ENCODE results near the gene ALG6. TPM values are rescaled to one million over a fixed set of nuclear protein-coding genes. Genes with fewer than 3 reads are reported as not detected.

The ALG6 gene
- 11.1 TPM for polyA plus RNA-seq (2013, experiment 1 of 2)
- 10.5 TPM for polyA plus RNA-seq (2013, experiment 2 of 2)

DNA sequence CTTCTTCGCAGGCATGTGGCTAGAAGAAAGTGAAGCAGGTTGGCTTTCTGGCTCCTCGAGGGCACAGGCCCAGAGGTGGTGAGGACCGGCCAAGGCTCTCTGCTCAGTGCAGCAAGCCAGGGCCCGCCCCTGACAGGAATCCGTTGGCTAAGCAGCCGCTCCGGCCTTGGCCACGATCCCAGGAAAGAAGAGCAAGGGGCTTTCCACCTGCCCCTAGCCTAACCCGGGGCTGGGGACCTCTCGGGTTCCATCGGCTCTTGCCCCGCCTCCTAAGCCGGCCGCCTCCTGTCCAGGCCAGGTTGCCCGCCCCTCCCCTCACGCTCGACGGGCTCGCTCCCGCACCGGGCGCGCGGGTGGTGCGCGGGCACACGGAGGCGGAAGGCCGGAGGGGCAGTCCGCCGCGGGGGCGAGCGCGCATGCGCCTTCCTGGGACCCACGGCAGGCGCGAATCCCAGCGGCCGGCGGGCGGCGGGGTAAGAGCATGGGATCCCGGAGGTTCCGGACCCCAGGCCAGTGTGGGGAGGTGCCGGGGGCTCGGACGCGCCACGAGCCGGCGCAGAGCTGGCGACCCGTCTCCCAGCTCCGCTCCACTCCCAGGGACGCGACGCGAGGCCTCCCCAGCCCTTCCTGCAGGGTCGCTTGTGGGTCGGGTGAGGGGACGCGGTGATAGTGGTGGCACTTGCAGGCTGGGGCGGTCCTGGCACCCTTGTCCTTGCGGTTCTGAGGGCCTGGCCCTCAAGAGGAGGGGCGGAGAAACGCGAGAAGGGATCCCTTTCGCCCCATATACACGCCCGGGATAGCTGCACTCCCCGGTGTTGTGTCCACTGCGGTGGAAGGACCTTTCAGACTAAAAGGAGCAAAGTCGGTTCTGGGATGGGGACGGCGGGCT, at the start of gene ALG6:
TSS of gene ALG6 (plus strand) at position 413 of the 889 bp plus-strand sequence. CDS start 3,351 bp downstream, outside the sequence.
- H3K27ac ChIP-seq (ENCODE audit: low read depth, low read length): no peak within 1 kb of the TSS

DNA sequence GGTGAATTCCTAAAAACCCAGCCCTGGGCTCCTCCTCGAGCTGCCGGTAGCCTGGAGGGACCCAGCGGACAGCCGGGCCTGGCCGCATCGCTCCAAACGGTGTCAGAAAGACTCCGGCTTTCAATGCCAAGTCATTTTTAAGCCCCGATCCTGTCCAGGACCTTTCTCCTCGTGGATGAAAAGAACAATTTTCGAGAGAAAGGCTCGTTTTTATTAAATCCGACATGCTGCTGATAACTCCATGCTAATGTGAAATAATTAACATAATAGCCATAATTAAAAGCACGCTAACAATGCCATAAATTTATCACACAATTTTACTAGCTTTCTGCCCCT, 49.6 kb upstream of the ALG6 start:
- no peak overlapping the region for H3K4me3 ChIP-seq (ENCODE audit: low read length)
- H3K79me1 ChIP-seq (ENCODE audit: low read length): no peaks in the 10 kb centered on the region
- H3K9ac ChIP-seq (ENCODE audit: low read length): peak overlapping the region; percentile 2
- H2AK5ac ChIP-seq (ENCODE audit: low read length): no peak overlapping the region
- no peak overlapping the region for H3K4ac ChIP-seq (ENCODE audit: low read depth, low read length)
- DNase-seq: no peak
- H3K36me3 ChIP-seq (ENCODE audit: control insufficient read depth, insufficient read depth, low read length): no peaks in the 10 kb centered on the region
- H4K5ac ChIP-seq (ENCODE audit: low read length): no peak overlapping the region
- H4K8ac ChIP-seq (ENCODE audit: low read depth, low read length): no peak overlapping the region
- H2BK5ac ChIP-seq (ENCODE audit: low read length): no peak overlapping the region
- no peak overlapping the region for H3K23ac ChIP-seq (ENCODE audit: low read length)
- H3K27ac ChIP-seq (ENCODE audit: low read depth, low read length): no peak overlapping the region
- peaks cover 37% of the 10 kb centered on the region for H3K27me3 ChIP-seq (ENCODE audit: insufficient read depth, low read length, poor library complexity)
- H2BK120ac ChIP-seq (ENCODE audit: low read depth, low read length): no peak overlapping the region
- WGBS (ENCODE audit: extremely low coverage, insufficient coverage, low lambda C conversion rate): no CpG with 5 or more reads among the region's 14 CpGs
- no peak overlapping the region for H3K56ac ChIP-seq (ENCODE audit: low read length)
- peaks cover 2% of the 10 kb centered on the region for H3K4me1 ChIP-seq (ENCODE audit: control insufficient read depth, low read depth, low read length)
- peak overlapping the region; percentile 68 for H3K4me2 ChIP-seq (ENCODE audit: low read length)
- H3K79me2 ChIP-seq (ENCODE audit: control insufficient read depth, insufficient read depth, low read length): no peaks in the 10 kb centered on the region
- H2BK15ac ChIP-seq (replicated peaks; ENCODE audit: low read depth): no peak overlapping the region
- no peak overlapping the region for H3K18ac ChIP-seq (ENCODE audit: low read length)

More for the DNA sequence above, at the start of gene ALG6:
- H3K4ac ChIP-seq (ENCODE audit: low read depth, low read length): no peak within 1 kb of the TSS
- DNase-seq: peak; percentile 97
- H3K18ac ChIP-seq (ENCODE audit: low read length): no peak within 1 kb of the TSS
- peak within 1 kb of the TSS; percentile 91 for H2BK5ac ChIP-seq (ENCODE audit: low read length)
- WGBS (ENCODE audit: extremely low coverage, insufficient coverage, low lambda C conversion rate): no CpG with 5 or more reads among the region's 77 CpGs
- H3K4me3 ChIP-seq (ENCODE audit: low read length): peak within 1 kb of the TSS; percentile 86
- H3K79me2 ChIP-seq (ENCODE audit: control insufficient read depth, insufficient read depth, low read length): no peaks in the 10 kb centered on the region
- H3K4me1 ChIP-seq (ENCODE audit: control insufficient read depth, low read depth, low read length): no peaks in the 10 kb centered on the region
- no peak within 1 kb of the TSS for H4K8ac ChIP-seq (ENCODE audit: low read depth, low read length)
- H3K4me2 ChIP-seq (ENCODE audit: low read length): peak within 1 kb of the TSS; percentile 92
- no peak within 1 kb of the TSS for H4K5ac ChIP-seq (ENCODE audit: low read length)
- H2BK120ac ChIP-seq (ENCODE audit: low read depth, low read length): no peak within 1 kb of the TSS
- no peaks in the 10 kb centered on the region for H3K27me3 ChIP-seq (ENCODE audit: insufficient read depth, low read length, poor library complexity)
- no peak within 1 kb of the TSS for H2AK5ac ChIP-seq (ENCODE audit: low read length)
- no peak within 1 kb of the TSS for H2BK15ac ChIP-seq (replicated peaks; ENCODE audit: low read depth)
- H3K36me3 ChIP-seq (ENCODE audit: control insufficient read depth, insufficient read depth, low read length): no peaks in the 10 kb centered on the region
- peak within 1 kb of the TSS; percentile 100 for H3K56ac ChIP-seq (ENCODE audit: low read length)
- peak within 1 kb of the TSS; percentile 81 for H3K23ac ChIP-seq (ENCODE audit: low read length)
- no peaks in the 10 kb centered on the region for H3K79me1 ChIP-seq (ENCODE audit: low read length)
- H3K9ac ChIP-seq (ENCODE audit: low read length): peak within 1 kb of the TSS; percentile 98

DNA sequence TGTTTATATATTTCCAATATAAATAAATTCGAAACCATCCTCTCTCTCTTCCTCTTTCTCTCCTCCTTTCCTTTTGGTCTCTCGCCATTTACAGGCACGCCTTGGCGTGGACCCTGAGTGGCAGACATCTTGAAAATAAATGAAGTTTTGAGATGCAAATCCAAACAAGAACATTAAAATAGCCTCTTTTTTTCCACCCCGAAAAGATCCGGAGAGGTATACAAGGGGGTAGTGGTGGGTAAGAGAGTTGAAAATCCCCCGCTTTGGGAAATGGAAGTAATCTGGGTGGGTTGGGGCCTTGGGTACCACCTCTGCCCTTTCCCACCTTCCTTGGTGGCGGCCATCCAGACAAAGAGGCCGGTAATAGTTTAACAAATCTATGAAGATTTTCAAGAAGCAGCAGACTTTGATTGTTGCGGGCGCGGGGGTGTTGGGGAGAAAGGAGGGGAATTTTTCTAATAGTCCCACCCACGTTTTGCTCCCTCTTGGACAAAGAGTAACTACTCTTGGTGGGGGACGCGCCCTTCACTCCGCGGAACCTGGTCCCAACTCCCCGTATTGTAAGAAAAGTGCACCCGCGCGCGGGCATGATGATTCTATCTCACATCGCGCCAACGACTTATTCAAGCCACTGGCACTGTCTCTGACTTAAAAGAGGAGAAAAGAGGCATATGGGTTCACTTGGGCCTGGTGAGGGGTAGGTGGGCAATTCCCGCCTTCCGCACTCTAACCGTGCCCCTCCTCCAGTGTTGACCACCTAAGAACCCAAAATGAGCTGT, 49.0 kb upstream of the ALG6 start:
- peaks cover 43% of the 10 kb centered on the region for H3K27me3 ChIP-seq (ENCODE audit: insufficient read depth, low read length, poor library complexity)
- H3K9ac ChIP-seq (ENCODE audit: low read length): no peak overlapping the region
- no peaks in the 10 kb centered on the region for H3K79me1 ChIP-seq (ENCODE audit: low read length)
- H3K4me1 ChIP-seq (ENCODE audit: control insufficient read depth, low read depth, low read length): peaks cover 2% of the 10 kb centered on the region
- no peak overlapping the region for H2BK120ac ChIP-seq (ENCODE audit: low read depth, low read length)
- no peak overlapping the region for H4K5ac ChIP-seq (ENCODE audit: low read length)
- H3K4me2 ChIP-seq (ENCODE audit: low read length): no peak overlapping the region
- no peaks in the 10 kb centered on the region for H3K79me2 ChIP-seq (ENCODE audit: control insufficient read depth, insufficient read depth, low read length)
- no peak overlapping the region for H3K56ac ChIP-seq (ENCODE audit: low read length)
- H2BK15ac ChIP-seq (replicated peaks; ENCODE audit: low read depth): no peak overlapping the region
- no peak overlapping the region for H3K18ac ChIP-seq (ENCODE audit: low read length)
- no peak overlapping the region for H3K27ac ChIP-seq (ENCODE audit: low read depth, low read length)
- no peak overlapping the region for H3K23ac ChIP-seq (ENCODE audit: low read length)
- H2BK5ac ChIP-seq (ENCODE audit: low read length): no peak overlapping the region
- H2AK5ac ChIP-seq (ENCODE audit: low read length): no peak overlapping the region
- H3K4me3 ChIP-seq (ENCODE audit: low read length): no peak overlapping the region
- no CpG with 5 or more reads among the region's 28 CpGs for WGBS (ENCODE audit: extremely low coverage, insufficient coverage, low lambda C conversion rate)
- no peak for DNase-seq
- H3K36me3 ChIP-seq (ENCODE audit: control insufficient read depth, insufficient read depth, low read length): no peaks in the 10 kb centered on the region
- no peak overlapping the region for H4K8ac ChIP-seq (ENCODE audit: low read depth, low read length)
- H3K4ac ChIP-seq (ENCODE audit: low read depth, low read length): no peak overlapping the region

DNA sequence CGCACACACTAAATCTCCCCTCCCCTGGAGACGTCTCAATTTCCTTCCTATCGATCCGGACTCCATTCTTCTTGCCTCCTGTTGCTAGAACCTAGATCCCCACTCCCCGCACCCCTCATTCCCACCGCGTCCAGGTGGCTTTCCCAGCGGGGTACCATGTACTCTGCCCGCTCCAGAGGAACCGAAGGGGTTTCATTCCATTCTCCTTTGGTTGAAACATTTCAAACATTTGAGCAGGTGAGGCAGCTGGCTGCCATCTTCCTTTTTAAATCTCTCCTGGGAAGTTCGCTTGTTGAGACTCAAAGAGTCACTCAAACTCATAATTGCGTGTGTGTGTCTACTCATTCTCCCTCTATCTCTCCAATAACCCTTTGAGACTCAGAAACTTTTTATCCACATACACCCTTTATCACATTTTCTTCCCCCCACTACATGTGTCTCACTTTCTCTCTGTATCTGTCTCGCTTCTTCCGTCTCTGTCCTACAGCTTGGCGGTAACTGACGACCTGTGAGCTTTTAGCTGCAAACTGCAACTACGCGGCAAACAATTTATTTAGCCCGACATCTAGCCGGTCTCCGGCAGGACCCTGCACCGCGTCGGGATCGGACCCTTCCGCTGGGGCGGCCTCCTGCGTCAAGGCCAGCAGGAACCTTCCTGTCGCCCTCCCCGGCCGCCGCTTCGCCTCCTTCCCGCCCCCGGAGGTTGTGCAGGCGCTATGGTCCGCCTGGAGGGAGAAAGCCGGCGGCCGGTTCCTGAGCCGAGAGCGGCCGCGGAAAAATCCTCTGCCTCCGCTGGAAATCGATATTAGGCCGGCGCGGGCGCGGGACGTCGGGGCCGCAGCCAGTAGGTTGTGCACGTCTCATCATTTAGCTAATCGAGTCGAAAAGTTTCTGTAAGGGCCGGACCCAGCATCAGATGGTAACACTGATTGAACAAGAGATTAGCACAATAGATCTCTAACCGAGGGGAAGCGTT, 48.1 kb upstream of the ALG6 start:
- H4K5ac ChIP-seq (ENCODE audit: low read length): no peak overlapping the region
- H2AK5ac ChIP-seq (ENCODE audit: low read length): no peak overlapping the region
- H3K27ac ChIP-seq (ENCODE audit: low read depth, low read length): no peak overlapping the region
- H3K79me2 ChIP-seq (ENCODE audit: control insufficient read depth, insufficient read depth, low read length): no peaks in the 10 kb centered on the region
- H3K9ac ChIP-seq (ENCODE audit: low read length): no peak overlapping the region
- H4K8ac ChIP-seq (ENCODE audit: low read depth, low read length): no peak overlapping the region
- peak overlapping the region; percentile 52 for H3K56ac ChIP-seq (ENCODE audit: low read length)
- no peak overlapping the region for H3K23ac ChIP-seq (ENCODE audit: low read length)
- no peak overlapping the region for H2BK15ac ChIP-seq (replicated peaks; ENCODE audit: low read depth)
- H2BK5ac ChIP-seq (ENCODE audit: low read length): no peak overlapping the region
- no peaks in the 10 kb centered on the region for H3K79me1 ChIP-seq (ENCODE audit: low read length)
- H2BK120ac ChIP-seq (ENCODE audit: low read depth, low read length): no peak overlapping the region
- H3K4me1 ChIP-seq (ENCODE audit: control insufficient read depth, low read depth, low read length): peaks cover 2% of the 10 kb centered on the region
- no peak overlapping the region for H3K18ac ChIP-seq (ENCODE audit: low read length)
- peak overlapping the region; percentile 19 for H3K4me2 ChIP-seq (ENCODE audit: low read length)
- H3K4me3 ChIP-seq (ENCODE audit: low read length): no peak overlapping the region
- 100% methylated on average over 2 of the region's 60 CpGs for WGBS (ENCODE audit: extremely low coverage, insufficient coverage, low lambda C conversion rate)
- H3K27me3 ChIP-seq (ENCODE audit: insufficient read depth, low read length, poor library complexity): peaks cover 52% of the 10 kb centered on the region
- H3K4ac ChIP-seq (ENCODE audit: low read depth, low read length): no peak overlapping the region
- no peaks in the 10 kb centered on the region for H3K36me3 ChIP-seq (ENCODE audit: control insufficient read depth, insufficient read depth, low read length)
- DNase-seq: peak; percentile 60

DNA sequence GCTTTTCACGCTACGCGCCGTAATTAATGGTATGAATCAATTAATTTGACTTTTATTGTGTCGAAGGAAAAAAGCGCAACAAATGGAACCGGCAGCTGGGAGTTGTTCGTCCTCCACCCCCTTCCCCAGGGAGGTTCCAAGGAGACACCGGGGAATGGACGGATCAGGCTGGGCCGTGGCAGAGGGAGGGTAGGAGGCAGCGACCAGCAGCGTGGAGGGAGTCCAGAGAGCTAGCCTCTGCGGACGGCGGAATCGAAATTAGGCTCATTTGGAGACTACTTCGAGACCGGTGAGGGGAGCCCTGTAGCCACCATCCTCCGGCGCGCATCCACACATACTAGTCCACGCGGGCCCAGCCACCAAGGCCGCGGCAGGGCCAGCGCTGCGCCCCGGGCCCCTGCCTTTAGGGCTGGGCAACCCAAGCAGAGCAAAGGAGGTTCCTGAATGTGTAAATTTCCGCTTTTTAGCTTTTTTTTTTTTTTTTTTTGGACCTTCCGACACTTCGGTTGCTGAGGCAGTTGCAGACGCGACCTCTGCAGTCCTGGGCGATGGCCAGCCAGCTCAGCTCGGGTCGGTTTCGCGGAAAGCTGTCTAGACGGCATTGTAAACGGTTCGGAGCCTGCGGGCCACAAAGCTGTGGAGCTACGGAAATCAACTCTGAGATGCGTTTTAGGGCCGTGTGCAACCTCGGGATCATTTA, 47.3 kb upstream of the ALG6 start:
- H3K27me3 ChIP-seq (ENCODE audit: insufficient read depth, low read length, poor library complexity): peaks cover 55% of the 10 kb centered on the region
- H3K18ac ChIP-seq (ENCODE audit: low read length): no peak overlapping the region
- peaks cover 2% of the 10 kb centered on the region for H3K4me1 ChIP-seq (ENCODE audit: control insufficient read depth, low read depth, low read length)
- H3K4me3 ChIP-seq (ENCODE audit: low read length): no peak overlapping the region
- no peak overlapping the region for H4K5ac ChIP-seq (ENCODE audit: low read length)
- H3K4ac ChIP-seq (ENCODE audit: low read depth, low read length): no peak overlapping the region
- H2BK5ac ChIP-seq (ENCODE audit: low read length): no peak overlapping the region
- H2AK5ac ChIP-seq (ENCODE audit: low read length): no peak overlapping the region
- no peak overlapping the region for H4K8ac ChIP-seq (ENCODE audit: low read depth, low read length)
- WGBS (ENCODE audit: extremely low coverage, insufficient coverage, low lambda C conversion rate): no CpG with 5 or more reads among the region's 47 CpGs
- no peak overlapping the region for H3K27ac ChIP-seq (ENCODE audit: low read depth, low read length)
- no peak overlapping the region for H3K56ac ChIP-seq (ENCODE audit: low read length)
- H3K23ac ChIP-seq (ENCODE audit: low read length): no peak overlapping the region
- DNase-seq: peak; percentile 74
- H3K79me2 ChIP-seq (ENCODE audit: control insufficient read depth, insufficient read depth, low read length): no peaks in the 10 kb centered on the region
- no peaks in the 10 kb centered on the region for H3K79me1 ChIP-seq (ENCODE audit: low read length)
- H3K36me3 ChIP-seq (ENCODE audit: control insufficient read depth, insufficient read depth, low read length): no peaks in the 10 kb centered on the region
- no peak overlapping the region for H3K9ac ChIP-seq (ENCODE audit: low read length)
- H2BK15ac ChIP-seq (replicated peaks; ENCODE audit: low read depth): no peak overlapping the region
- H2BK120ac ChIP-seq (ENCODE audit: low read depth, low read length): no peak overlapping the region
- H3K4me2 ChIP-seq (ENCODE audit: low read length): peak overlapping the region; percentile 19

All from mesendoderm (in vitro differentiated cells).